Activated T-cell treated with anti-CD3 and anti-CD28 coated beads for 1 hour (primary cell): ENCODE results near the gene MED25.

Source experiments
- DNase-seq: peaks from one replicate; pipeline ENCODE4 v3.0.0-alpha.2; 2020; ENCODE audit warnings: low read depth

The MED25 gene

DNA sequence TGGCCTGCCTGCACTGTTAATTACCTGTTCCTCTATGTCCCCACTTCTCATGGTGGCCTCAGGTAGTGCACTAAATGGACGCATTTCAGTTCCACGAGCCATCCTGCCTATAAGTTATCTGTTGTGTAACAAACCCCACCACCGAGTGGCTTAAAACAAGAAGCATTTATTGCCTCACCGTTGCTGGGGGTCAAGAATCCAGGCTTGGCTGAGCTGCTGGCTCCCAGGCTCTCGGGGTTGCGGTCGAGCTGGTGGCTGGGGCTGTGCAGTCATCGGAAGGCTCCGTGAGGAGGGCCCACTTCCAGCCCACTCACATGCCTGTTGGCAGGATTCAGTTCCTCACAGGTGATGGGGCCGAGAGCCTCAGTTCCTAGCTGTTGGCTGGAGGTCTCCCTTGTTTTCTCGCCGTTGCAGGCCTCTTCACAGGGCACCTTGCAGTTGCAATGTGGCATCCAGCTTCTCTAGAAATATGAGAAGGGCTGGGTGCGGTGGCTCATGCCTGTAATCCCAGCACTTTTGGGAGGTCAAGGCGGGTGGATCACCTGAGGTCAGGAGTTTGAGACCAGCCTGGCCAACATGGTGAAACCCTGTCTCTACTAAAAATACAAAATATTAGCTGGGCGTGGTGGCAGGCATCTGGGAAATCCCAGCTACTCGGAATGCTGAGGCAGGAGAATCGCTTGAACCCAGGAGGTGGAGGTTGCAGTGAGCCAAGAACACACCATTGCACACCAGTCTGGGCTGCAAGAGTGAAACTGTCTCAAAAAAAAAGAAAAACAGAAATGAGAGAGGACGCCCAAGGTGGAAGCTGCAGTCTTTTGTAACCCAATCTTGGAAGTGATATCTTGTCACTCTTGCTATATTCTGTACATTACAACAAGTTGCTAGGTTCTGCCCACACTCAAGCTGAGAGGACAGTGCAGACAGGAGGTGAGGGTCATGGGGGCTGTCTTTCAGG is 26.3 kb downstream of the MED25 start:
- no peak for DNase-seq

DNA sequence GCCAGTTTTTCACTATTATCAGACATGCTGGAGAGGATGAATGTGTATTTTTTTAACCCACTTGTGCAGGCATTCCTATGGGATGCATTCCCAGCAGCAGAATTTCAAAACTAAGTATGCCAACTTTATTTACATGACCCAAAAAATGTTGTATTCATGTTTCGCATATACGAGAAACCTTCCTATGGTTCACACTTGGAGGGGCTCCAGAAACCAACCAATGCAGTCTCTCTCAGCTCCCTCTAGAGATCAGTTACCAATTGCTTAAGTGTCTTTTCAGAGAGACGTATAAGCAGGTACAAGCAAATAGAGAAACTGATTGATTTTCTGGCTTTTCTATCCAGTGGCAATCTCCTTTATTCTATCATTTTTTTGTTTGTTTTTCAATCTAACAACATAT is 27.3 kb downstream of the MED25 start:
- no peak for DNase-seq

DNA sequence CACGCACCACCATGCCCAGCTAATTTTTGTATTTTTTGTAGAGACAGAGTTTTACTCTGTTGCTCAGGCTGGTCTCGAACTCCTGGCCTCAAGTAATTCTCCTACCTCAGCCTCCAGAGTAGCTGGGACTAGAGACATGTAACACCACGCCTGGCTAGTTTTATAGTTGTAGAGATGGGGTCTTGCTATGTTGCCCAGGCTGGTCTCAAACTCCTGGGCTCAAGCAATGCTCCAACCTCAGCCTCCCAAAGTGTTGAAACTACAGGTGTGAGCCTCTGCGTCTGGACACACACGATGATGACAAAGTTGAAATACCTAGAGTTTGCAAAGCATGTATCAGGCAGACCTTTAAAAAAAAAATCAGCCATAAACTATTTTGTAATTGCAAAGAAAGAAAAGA is 28.3 kb downstream of the MED25 start:
- no peak for DNase-seq

DNA sequence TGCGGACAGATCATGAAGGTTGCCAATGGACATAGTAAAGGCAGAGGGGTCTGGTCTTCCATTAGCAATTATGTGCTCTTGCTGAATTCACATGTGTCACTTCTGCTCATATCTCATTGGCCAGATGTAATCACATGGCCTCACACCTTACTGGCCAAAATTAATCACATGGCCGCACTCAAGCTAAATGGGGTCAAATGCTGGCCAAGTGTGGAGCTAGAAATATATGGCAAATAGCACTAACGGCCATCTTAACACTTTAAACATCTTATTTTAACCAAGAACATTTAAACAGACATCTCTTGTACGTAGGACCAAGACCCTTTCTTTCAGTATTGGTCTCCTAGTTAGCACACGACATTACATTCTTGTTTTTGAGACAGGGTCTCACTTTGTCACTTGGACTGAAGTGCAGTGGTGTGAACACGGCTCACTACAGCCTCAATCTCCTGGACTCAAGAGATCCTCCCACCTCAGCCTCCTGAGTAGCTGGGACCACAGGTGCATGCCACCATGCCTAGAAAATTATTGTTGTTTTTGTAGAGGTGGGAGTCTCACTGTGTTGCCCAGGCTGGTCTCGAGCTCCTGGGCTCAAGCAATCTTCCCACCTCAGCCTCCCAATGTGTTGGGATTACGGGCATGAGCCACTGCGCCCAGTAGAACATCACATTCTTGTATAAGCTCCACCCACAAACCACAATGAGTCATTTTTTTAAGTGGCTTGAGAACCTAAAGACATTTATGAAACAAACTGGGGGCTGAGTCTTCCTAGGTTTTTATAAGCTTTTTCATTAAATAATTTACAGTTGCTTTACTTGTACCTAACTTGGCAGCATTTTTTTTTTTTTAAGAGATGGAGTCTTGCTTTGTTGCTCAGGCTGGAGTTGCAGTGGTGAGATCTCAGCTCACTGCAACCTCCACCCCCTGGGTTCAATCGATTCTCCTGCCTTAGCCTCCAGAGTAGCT is 29.9 kb downstream of the MED25 start:
- no peak for DNase-seq

DNA sequence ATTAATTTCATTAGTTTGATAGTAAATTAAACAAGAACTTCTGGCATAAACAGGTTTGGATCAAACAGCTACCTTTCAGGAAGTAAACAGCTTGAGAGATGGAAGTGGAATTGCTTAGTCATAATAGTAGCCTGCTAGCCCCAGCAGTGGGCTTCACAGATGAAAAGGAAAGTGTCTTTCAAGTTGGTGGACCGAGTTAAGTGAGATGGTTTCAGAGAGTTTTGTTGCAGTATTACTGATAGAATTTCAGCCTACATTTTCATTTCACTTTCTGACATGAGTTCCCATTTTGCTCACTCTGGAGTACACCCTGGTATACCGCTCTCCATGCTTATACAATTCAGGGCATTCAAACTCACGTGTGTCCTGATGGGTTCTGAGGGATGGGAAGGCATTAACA is 30.8 kb downstream of the MED25 start:
- DNase-seq, result no peak

DNA sequence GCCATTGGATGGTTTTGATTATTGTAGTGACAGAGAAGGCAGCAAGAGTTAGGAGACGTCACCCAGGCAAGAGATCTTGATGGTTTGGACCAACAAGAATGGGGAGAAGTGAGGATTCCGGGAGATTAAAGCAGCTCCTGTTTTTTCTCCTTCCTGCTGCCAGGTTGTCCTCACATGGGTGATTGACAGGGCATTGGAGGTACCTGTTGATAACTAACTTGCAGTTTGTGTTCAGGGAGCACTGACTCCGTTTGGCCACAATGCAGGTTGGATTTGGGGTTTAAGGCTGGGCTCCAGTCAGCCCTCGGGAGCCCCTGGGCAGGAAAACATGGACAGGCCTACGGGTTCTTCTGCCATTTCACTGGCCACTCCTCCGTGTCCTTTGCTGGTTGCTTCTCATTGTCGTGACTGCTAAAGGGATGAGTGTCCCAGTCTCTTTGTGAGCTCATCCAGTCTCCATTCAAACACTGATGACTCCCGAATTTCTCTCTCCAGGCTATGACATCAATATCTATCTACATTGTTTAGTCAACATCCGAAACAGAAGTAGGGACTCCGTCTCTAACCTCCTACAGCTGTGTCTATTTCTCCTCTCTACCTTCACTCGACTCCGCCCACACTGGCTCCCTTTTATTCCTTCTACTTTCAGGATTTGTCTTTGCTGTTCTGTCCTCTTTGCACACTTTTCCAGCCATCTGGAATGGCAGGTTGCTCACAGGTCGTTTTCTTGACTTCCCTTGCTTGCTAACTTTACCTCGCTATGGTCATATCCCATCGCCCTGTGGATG is 31.5 kb downstream of the MED25 start:
- no peak for DNase-seq

DNA sequence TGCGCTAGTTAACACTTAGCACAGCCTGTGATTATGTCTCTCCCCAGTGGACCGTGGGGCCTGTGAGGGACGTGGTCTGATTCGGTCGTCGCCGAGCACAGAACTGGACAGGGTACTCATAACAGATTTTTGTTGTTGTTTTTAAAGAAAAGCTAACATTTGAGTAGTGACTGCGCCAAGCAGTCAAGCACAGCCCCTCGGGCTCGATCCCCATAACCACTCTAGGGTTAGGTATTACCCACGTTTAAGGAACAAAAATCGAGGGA is 32.1 kb downstream of the MED25 start:
- DNase-seq, result no peak

DNA sequence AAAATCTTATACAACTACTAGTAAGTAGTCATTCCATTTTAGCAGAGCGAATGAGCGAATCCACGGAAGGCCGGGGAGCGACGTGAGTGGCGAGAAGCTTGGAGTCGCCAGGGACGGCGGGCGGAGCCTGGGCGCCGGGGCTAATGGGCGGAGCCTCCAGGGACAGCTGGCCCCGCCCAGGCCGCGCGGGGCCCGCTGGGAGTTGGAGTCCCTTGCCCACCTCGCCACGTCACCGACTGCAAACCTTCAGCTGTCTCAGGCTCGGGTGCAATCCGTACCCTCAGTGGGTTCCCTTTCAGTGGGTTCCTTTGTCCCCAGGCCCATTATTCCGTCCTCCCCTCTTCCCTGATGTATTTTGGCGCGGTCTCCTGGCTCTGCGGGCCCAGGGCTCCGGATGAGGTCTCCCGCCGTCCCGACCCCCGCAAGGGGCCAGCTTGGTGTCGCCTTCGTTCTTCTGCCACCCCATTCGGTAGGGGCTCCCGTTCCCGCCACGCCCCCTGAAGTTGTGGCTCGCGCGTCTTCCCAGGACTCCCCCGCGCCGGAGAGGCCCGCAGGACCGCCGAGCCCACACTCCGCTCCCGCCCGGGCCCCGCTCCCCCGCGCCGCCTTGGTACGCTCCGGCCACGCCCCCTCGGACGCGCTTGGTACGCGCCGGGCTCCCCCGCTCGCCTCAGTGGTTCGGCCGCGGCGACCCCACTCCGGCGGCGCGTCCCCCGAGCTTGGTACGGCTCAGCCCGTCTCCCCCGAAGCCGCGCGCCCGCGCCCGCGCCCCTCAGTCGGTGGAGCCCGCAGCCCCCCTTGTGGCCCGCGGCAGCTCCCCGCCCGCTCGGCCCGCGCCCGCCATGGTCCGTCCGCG is 32.6 kb downstream of the MED25 start, which contains the start of gene PTOV1:
Gene PTOV1, plus strand, starts transcription at position 673 of the 856 bp plus-strand sequence.
- peak; percentile 83 for DNase-seq

DNA sequence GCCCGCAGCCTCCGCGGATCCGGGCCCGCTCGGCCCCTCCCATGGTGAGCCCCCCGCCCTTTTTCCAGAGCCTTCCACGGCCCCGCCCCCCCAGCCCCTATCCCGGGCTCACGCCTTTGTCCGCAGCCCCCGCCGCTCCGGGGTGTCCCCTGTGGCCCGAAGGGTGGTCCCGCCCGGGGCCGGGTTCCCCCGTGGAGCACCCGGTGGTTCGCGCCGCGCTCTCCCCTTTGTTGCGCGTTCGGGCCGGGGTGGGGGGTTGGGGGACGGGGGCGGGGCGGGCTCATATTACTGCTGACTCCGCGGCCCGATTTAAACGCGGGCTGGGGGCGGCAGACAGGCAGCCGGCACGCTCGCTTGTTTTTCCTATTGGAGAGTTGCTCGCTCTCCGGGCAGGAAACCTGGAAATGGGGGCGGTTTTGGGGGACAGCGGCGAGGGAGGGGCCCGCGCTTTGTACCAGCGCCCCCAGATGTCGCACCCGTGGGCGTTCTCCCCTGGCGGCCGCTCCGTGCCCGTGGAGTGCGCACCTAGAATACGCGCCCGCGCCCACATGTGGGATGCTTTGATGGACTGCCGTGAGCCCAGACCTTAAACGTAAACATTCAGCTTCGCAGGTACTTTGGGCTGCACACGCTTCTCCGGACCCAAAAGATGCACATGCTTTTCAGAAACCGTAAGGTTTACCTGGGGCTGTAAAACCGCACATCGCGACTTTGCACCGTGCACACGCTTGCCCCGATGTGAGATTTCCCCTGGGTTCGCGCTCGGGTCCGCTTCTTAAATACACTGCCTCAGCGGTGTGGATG is 33.6 kb downstream of the MED25 start:
- DNase-seq, result peak; percentile 24

DNA sequence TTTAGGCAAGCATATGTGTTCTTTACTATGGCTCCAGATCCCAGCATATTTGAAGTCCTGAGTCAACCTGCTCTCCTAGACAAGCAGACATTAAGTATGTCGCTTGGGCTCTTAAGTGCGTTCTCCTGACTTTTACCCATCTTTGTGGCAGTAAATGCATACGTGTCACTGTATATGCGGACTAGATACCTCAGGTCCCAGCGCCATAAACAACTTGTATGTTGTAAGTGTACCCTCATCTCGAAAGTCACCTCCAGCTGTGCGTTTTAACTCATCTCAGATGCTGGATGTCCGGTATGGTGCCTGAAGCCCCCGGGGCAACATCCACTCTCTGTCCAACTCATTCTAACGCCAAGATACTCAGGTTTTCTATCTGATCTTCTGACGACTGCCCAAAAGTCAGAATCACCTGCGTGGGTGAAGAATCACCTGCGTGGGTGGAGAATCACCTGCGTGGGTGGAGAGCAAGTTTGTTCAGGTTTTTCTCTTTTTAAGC is 34.6 kb downstream of the MED25 start:
- no peak for DNase-seq

DNA sequence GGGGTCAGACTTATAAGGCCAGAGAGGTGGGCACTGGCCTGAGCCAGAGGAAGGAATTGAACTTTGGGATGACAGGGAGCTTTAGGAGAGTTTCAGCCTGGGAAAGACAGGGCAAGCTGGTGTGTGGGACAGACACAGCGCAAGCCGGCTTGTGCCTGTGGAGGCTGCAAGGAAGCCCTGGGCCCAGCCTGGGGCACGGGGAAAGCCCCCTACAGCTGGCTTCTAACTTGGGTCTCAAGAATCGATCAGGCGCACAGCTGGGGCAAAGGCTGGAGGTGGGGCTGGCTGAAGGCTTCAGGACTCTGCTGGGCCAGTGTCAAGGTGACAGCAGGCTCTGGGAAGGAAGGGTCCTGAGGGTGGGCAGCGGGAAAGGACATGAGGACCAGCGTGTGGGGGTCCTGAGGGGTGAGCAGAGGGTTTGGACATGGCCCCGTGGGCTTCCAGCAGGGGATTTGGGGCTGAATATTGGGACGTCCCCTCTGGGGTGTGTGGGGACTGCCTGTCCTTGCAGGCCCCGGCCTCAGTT is 35.8 kb downstream of the MED25 start:
- DNase-seq, result no peak

DNA sequence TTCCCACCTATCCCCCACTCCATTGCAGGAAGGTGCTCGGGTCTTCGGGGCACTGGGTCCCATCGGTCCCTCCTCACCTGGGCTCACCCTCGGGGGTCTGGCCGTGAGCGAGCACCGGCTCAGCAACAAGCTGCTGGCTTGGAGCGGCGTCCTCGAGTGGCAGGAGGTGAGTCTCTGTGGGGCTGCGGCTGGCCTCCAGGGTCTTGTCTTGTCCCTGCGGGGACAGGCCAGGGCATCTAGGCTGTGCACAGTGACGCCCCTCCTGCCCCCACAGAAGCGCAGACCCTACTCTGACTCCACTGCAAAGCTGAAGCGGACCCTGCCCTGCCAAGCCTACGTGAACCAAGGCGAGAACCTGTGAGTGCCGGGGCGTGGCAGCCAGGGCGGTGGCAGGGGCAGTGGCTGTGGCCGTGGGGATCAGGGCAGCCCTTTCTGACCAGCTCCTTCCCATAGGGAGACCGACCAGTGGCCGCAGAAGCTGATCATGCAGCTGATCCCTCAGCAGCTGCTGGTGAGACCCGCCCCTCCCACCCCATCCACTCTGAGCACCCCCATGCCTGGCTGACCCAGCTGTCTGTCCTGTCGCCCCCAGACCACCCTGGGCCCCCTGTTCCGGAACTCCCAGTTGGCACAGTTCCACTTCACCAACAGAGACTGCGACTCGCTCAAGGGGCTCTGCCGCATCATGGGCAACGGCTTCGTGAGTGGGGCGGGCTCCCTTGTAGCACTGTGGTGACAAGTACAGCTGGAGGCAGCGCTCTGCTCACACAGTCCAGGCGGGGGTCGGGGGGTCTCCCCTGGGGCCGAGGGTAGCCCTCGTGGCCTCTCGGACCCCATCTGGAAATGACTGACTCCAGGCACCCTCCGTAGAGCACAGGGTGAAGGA is 36.5 kb downstream of the MED25 start:
- DNase-seq, result no peak

DNA sequence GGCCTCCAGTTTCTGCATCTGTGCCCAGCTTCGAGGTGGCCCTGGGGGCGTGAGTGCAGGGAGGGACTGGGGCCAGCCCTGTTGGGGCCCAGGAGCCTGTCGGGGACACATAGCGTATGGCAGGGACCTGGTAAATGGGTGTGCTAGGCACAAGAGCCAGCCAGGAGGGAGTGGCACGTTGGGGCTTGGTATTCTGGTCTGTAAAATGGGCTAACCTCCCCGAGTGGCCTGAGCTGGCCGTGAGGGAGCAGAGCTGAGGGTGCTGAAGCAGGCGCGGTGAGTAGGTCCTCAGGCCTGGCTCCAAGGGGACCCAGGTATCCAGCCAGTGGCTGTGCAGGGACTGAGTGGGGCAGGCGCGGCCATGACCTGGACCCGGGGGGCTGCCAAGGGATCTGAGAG is 37.2 kb downstream of the MED25 start:
- no peak for DNase-seq

DNA sequence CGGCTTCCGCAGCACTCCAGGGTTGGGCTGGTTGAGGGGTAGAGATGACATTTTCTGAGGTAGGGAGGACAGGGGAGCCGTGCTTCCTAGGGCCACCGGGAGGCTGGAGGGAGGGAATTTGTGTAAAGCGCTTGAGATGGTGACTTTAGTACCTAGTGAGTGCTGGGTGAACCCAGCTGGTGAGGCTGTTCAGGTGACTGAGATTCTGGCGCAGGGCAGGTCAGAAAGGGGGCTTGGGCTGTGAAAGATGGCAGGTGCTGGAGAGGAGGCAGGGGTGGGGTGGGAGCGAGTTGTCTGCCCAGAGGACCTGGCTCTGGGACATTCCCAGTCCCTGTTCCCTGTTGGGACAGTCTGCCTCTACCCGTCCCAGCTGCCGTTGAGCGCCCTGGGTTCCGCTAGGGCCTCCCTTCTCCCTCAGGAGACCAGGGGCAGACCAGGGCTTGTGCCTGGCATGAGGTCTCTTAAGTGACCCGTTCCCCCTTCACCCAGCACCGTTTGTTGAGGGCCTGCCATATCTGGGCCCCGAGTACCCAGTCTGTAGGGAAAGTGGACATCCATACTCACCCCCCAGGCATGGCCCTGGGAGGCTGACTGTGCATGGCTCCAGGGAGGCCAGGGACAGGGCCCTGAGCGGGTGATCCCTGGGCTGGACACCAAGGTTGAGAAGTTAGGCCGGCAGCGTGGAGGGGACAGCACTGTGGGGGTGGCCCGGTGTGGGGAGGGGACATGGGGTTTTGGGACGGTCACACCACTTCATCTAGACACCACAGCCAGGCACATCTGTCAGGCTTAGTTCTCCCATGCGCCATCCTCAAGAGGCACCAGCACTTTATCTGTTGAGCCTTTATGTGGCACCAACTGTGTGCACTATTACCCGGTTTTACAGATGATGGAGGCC is 37.8 kb downstream of the MED25 start:
- no peak for DNase-seq

DNA sequence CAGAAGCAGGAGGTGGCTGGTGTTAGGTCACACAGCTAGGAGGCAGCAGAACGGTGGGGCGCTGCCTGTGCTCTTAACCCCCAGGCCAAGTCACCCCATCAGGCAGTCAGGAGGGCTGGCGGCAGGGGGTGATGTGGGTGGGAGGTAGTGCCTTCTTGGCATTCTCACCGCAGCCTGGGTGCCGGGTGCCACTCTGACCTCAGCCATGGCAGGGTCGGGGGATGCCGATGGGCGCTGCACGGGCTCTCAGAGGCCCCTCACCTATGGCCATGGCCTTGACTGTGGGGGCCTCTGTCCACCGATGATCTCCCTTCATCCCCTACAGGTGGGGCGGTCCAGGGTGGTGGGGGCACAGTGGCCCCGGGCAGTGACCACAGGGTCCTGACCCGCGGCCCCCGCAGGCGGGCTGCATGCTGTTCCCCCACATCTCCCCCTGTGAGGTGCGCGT is 38.5 kb downstream of the MED25 start:
- DNase-seq, result no peak

DNA sequence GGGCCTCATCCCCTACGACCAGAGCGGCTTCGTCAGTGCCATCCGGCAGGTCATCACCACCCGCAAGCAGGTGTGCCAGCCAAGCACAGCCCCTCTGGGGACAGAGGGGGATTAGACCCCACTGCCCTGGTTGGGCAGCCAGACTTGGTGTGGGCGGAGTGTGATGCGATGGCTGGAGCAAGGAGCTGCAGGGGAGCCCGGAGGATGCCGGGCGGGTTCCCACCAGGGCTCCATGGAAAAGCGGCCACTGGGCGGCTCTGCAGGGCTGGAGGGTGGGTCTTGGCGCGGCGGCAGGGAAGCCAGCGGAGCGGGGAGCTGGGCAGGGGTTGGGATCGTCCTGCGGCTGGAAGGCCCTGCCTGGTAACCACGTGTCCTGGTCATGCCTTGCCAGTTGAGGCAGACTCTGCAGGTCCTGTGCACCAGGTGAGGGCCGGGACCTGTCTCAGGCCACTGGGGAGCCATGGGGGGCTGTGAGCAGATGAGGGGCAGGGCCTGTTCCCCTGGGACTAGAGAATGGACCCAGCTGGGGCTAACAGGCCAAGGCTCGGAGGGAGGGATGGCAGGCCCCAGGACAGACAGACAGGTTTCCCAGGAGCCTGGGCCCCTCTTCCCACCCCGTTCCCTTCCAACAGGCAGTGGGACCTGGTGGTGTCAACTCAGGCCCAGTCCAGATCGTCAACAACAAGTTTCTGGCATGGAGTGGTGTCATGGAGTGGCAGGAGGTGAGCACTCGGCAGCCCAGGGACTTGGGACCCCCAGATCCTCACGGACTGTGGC is 39.2 kb downstream of the MED25 start:
- DNase-seq, result no peak

DNA sequence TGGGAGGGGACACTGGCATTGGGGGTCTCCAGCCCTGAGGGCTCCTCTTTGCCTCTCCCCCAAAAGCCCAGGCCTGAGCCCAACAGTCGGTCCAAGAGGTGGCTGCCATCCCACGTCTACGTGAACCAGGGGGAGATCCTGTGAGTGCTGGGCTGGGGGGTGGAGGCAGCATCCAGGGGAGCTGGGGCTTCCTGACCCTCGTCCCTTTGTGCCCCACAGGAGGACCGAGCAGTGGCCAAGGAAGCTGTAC is 39.7 kb downstream of the MED25 start:
- no peak for DNase-seq
